Stimulated activated CD4-positive, alpha-beta T cell treated with anti-CD3 and anti-CD28 coated beads, Interleukin-12 subunit alpha, Interleukin-12 subunit beta, amount 100 ng/mL, for 48 hours (primary cell): ENCODE measurements around the gene RFNG.

Experiments
- DNase-seq, 3 donors: peaks; one replicate each; pipeline ENCODE4 v3.0.0-alpha.2; 2020; ENCODE audit warnings: low read depth in 2 of 3, low spot score in 1 of 3

The RFNG gene

GRCh38 chr17:82016061-82016874, 35.3 kb downstream of the RFNG start:
- no peak for DNase-seq

- DNase-seq = no peak
These were observed 36.2 kb downstream of the RFNG start for GRCh38 chr17:82015311-82015971.

GRCh38 chr17:82014971-82015310, 36.7 kb downstream of the RFNG start:
- no peak for DNase-seq

- DNase-seq = no peak
These were observed 37.2 kb downstream of the RFNG start for GRCh38 chr17:82014432-82014831.

GRCh38 chr17:82013772-82014321, 37.8 kb downstream of the RFNG start:
- no peak for DNase-seq

GRCh38 chr17:82013341-82013740, 38.3 kb downstream of the RFNG start:
- DNase-seq = no peak

- no peak for DNase-seq
These were observed 38.8 kb downstream of the RFNG start for GRCh38 chr17:82012640-82013295.

- no peak for DNase-seq
These were observed 39.4 kb downstream of the RFNG start for GRCh38 chr17:82012261-82012639.

- DNase-seq = no peak
These were observed 39.9 kb downstream of the RFNG start for GRCh38 chr17:82011617-82012187.

GRCh38 chr17:82010575-82011525, 40.8 kb downstream of the RFNG start:
- DNase-seq = no peak

- DNase-seq = no peak
These were observed 42.2 kb downstream of the RFNG start for GRCh38 chr17:82009413-82009812.

- DNase-seq = no peak
These were observed 42.6 kb downstream of the RFNG start for GRCh38 chr17:82008941-82009405.

GRCh38 chr17:82008258-82008940, 43.2 kb downstream of the RFNG start:
- DNase-seq = no peak

GRCh38 chr17:82007495-82008257, 43.9 kb downstream of the RFNG start:
- DNase-seq = no peak

GRCh38 chr17:82007228-82007494, 44.5 kb downstream of the RFNG start:
- no peak for DNase-seq

- DNase-seq = no peak
These were observed 45.0 kb downstream of the RFNG start for GRCh38 chr17:82006468-82007227.

- no peak for DNase-seq
These were observed 45.8 kb downstream of the RFNG start for GRCh38 chr17:82005701-82006348.
